IMR-90 (cell line): ENCODE data around the gene SFR1. TPM values are rescaled to one million over a fixed set of nuclear protein-coding genes. Genes with fewer than 3 reads are reported as not detected.

Source experiments
- ATAC-seq: fragments of 200-7000 bp; cut with Tn5 transposase; 2 replicates; pipeline ENCODE4 v1.9.1; 2020; ENCODE audit warnings: low read depth, mild to moderate bottlenecking, moderate library complexity
- BruUV-seq: library from RNA; stranded (reverse); fragments of 400-500 nt; replicated peaks from 2 replicates; lab custom pipeline; 2021; lab: Mats Ljungman, UMichigan
- CTCF ChIA-PET: fragments of 300-600 bp; formaldehyde crosslinking; extraction: SDS; loops from one replicate; lab custom pipeline; 2021; ENCODE audit warnings: antibody characterized with exemption; lab: Yijun Ruan, JAX
- POLR2A ChIA-PET: fragments of 300-600 bp; sonication (Branson Sonifier 250); formaldehyde crosslinking; loops from one replicate; lab custom pipeline; 2022; ENCODE audit warnings: antibody characterized with exemption; ENCODE audit not compliant: unreplicated experiment; lab: Charles Lee
- DNase-seq: peaks from one replicate; pipeline ENCODE4 v3.0.0; 2013
- H2AFZ ChIP-seq: replicated peaks from 2 replicates; pipeline ENCODE3; 2013; ENCODE audit warnings: low read length, mild to moderate bottlenecking; ENCODE audit not compliant: poor library complexity
- H2AK5ac ChIP-seq: 2 replicates; pipeline ENCODE4 v1.6.1; 2013; ENCODE audit warnings: low read depth, low read length, inconsistent platforms
- H2AK9ac ChIP-seq: replicated peaks from 2 replicates; pipeline ENCODE3; 2013; ENCODE audit warnings: mild to moderate bottlenecking, low read depth, low read length, moderate library complexity; ENCODE audit not compliant: poor library complexity
- H2BK120ac ChIP-seq: 2 replicates; pipeline ENCODE4 v1.6.1; 2013; ENCODE audit warnings: low read depth, low read length, inconsistent platforms
- H2BK15ac ChIP-seq: 3 replicates; pipeline ENCODE4 v1.6.1; 2013; ENCODE audit warnings: low read depth, low read length, inconsistent platforms
- H2BK20ac ChIP-seq: 2 replicates; pipeline ENCODE4 v1.6.1; 2013; ENCODE audit warnings: low read depth, mild to moderate bottlenecking, inconsistent platforms, low read length, moderate library complexity
- H2BK5ac ChIP-seq: 2 replicates; pipeline ENCODE4 v1.6.1; 2013; ENCODE audit warnings: mild to moderate bottlenecking, low read depth, low read length, inconsistent platforms; ENCODE audit not compliant: poor library complexity, severe bottlenecking
- H3K14ac ChIP-seq: replicated peaks from 2 replicates; pipeline ENCODE4 v1.6.1; 2013; ENCODE audit warnings: low read depth, low read length, inconsistent platforms
- H3K18ac ChIP-seq: 2 replicates; pipeline ENCODE4 v1.6.1; 2013; ENCODE audit warnings: low read depth, low read length, control low read depth
- H3K23ac ChIP-seq: 2 replicates; pipeline ENCODE4 v1.6.1; 2013; ENCODE audit warnings: low read depth, low read length, inconsistent platforms
- H3K27ac ChIP-seq: 2 replicates; pipeline ENCODE4 v1.5.1; 2013; ENCODE audit warnings: mild to moderate bottlenecking, control low read depth, low read length; ENCODE audit not compliant: insufficient read depth
- H3K27me3 ChIP-seq: 2 replicates; pipeline ENCODE4 v1.6.1; 2013; ENCODE audit warnings: low read length; ENCODE audit not compliant: control insufficient read depth, insufficient read depth
- H3K36me3 ChIP-seq: 2 replicates; pipeline ENCODE4 v1.6.1; 2013; ENCODE audit warnings: low read length, mixed read lengths; ENCODE audit not compliant: control insufficient read depth, insufficient read depth
- H3K4ac ChIP-seq: 2 replicates; pipeline ENCODE4 v1.6.1; 2013; ENCODE audit warnings: low read depth, low read length, inconsistent platforms
- H3K4me1 ChIP-seq: 2 replicates; pipeline ENCODE4 v1.6.1; 2013; ENCODE audit warnings: low read length, mixed read lengths; ENCODE audit not compliant: control insufficient read depth, insufficient read depth
- H3K4me2 ChIP-seq: 2 replicates; pipeline ENCODE4 v1.6.1; 2013; ENCODE audit warnings: low read depth, mild to moderate bottlenecking, control low read depth, low read length, moderate library complexity
- H3K4me3 ChIP-seq: 2 replicates; pipeline ENCODE4 v1.5.1; 2013; ENCODE audit warnings: low read depth, mild to moderate bottlenecking, control low read depth, low read length, moderate library complexity; ENCODE audit not compliant: insufficient read depth
- H3K56ac ChIP-seq: 2 replicates; pipeline ENCODE4 v1.6.1; 2013; ENCODE audit warnings: low read length, inconsistent platforms; ENCODE audit not compliant: insufficient read depth; ENCODE audit errors: extremely low read depth
- H3K79me1 ChIP-seq, 2 experiments: 2 replicates each; pipeline ENCODE4 v1.6.1; 2013; ENCODE audit warnings: low read length in 2 of 2, inconsistent platforms in 1 of 2, low read depth in 1 of 2
- H3K9ac ChIP-seq: 2 replicates; pipeline ENCODE4 v1.6.1; 2013; ENCODE audit warnings: low read depth, low read length, control low read depth
- H3K9me1 ChIP-seq: 2 replicates; pipeline ENCODE4 v1.6.1; 2013; ENCODE audit warnings: low read length, inconsistent platforms; ENCODE audit not compliant: insufficient read depth
- H3K9me3 ChIP-seq: 2 replicates; pipeline ENCODE4 v1.6.1; 2013; ENCODE audit warnings: low read length; ENCODE audit not compliant: control insufficient read depth, insufficient read depth
- H4K20me1 ChIP-seq: 2 replicates; pipeline ENCODE4 v1.6.1; 2013; ENCODE audit warnings: low read length, inconsistent platforms; ENCODE audit not compliant: insufficient read depth
- H4K5ac ChIP-seq: 2 replicates; pipeline ENCODE4 v1.6.1; 2013; ENCODE audit warnings: mild to moderate bottlenecking, low read depth, low read length, control low read depth
- H4K8ac ChIP-seq, 2 experiments: 2 replicates each; pipeline ENCODE4 v1.6.1; 2013; ENCODE audit warnings: low read depth in 2 of 2, low read length in 2 of 2, control low read depth in 1 of 2, inconsistent platforms in 1 of 2
- H4K91ac ChIP-seq: 2 replicates; pipeline ENCODE4 v1.6.1; 2013; ENCODE audit warnings: low read depth, low read length, inconsistent platforms; ENCODE audit not compliant: insufficient read depth
- BHLHE40 ChIP-seq: fragments of 150-350 bp; IDR thresholded peaks from 2 replicates; pipeline ENCODE4 v1.6.1; 2016; ENCODE audit warnings: mild to moderate bottlenecking, low read depth, low read length
- CHD1 ChIP-seq: IDR thresholded peaks from 2 replicates; pipeline ENCODE4 v1.6.1; 2012; ENCODE audit warnings: low read depth, low read length, improper control_type of control experiment
- FOS ChIP-seq: fragments of 150-350 bp; IDR thresholded peaks from 2 replicates; pipeline ENCODE4 v1.6.1; 2016; ENCODE audit warnings: low read depth, low read length
- MAZ ChIP-seq: IDR thresholded peaks from 2 replicates; pipeline ENCODE4 v1.6.1; 2012; ENCODE audit warnings: low read depth, mild to moderate bottlenecking, low read length, improper control_type of control experiment, moderate library complexity, borderline replicate concordance
- RFX5 ChIP-seq: IDR thresholded peaks from 2 replicates; pipeline ENCODE4 v1.8.0; 2012; ENCODE audit warnings: low read depth, mild to moderate bottlenecking, low read length, moderate library complexity
- WGBS, 2 experiments: methylation state at CpG; one replicate each; pipeline versions ENCODE4 v1.1.5 to v1.1.7; 2013; ENCODE audit warnings: missing lambda C conversion rate in 2 of 2; ENCODE audit not compliant: insufficient read length in 1 of 2; ENCODE audit errors: extremely low coverage in 2 of 2; 5-methylcytosine and 5-hydroxymethylcytosine counted together
- dilution Hi-C: fragments of 300-500 bp; cut with HindIII; formaldehyde crosslinking; loops from one replicate; pipeline ENCODE4 v1.14.3; 2018; ENCODE audit warnings: low sequenced_read_pairs; ENCODE audit not compliant: unreplicated experiment
- in situ Hi-C: fragments of 300-500 bp; cut with MboI; formaldehyde crosslinking; loops from 3 replicates; pipeline ENCODE4 v1.14.3; 2019; ENCODE audit warnings: low sequenced_read_pairs, inconsistent platforms, mixed read lengths
- intact Hi-C: fragments of 100-400 bp; cut with micrococcal nuclease; formaldehyde crosslinking; loops from 2 replicates; pipeline ENCODE4 v1.10.0; 2022
- polyA plus RNA-seq, 3 experiments: library from polyadenylated mRNA; depleted of rRNA; stranded (reverse); fragments of >200 nt; gene quantifications; 2 replicates each; pipeline ENCODE4 v1.2.3, GENCODE V29; 2012; ENCODE audit warnings: low replicate concordance in 1 of 3
- total RNA-seq: library from RNA; depleted of rRNA; stranded (reverse); fragments of >200 nt; gene quantifications from 2 replicates; pipeline ENCODE4 v1.2.3, GENCODE V29; 2012

Gene SFR1
- total and polyA plus RNA-seq, 2 of the 4 experiments (the other 2 are of a cell fraction) = 1.6 to 2.3 TPM

GRCh38 chr10:104113376-104113956 is 8.5 kb upstream of the SFR1 start:
- Histone ChIP-seq H4K91ac (no peak overlapping the region), H2BK15ac (no peak overlapping the region), H2AK5ac (no peak overlapping the region), H3K56ac (no peak overlapping the region), H2AFZ (no peak overlapping the region), H2BK120ac (no peak overlapping the region), H3K27me3 (no peaks in the 10 kb centered on the region), H3K23ac (no peak overlapping the region), H4K5ac (no peak overlapping the region), H3K4ac (no peak overlapping the region), H3K18ac (no peak overlapping the region), H3K79me1 (no peaks in the 10 kb centered on the region), H3K4me1 (peaks cover 2% of the 10 kb centered on the region; the same call in 1 of the 2 replicates), H3K9me3 (no peaks in the 10 kb centered on the region), H2BK5ac (no peak overlapping the region), H3K36me3 (no peaks in the 10 kb centered on the region), H3K27ac (no peak overlapping the region), H4K8ac (no peak overlapping the region), H4K20me1 (no peaks in the 10 kb centered on the region), H3K9me1 (no peaks in the 10 kb centered on the region), H3K9ac (no peak overlapping the region), H2AK9ac (no peak overlapping the region), H2BK20ac (no peak overlapping the region), H3K4me3 (no peak overlapping the region), H3K14ac (no peak overlapping the region), H3K4me2 (no peak overlapping the region)
- no TSS peak for BruUV-seq
- no peak for DNase-seq
- no peak for TF ChIP-seq FOS
- no peak for TF ChIP-seq MAZ
- TF ChIP-seq BHLHE40 = no peak
- TF ChIP-seq CHD1 = no peak
- TF ChIP-seq RFX5 = no peak
- ChIA-PET POLR2A (no interaction called here), CTCF (interaction anchor here (0.5 kb wide), 1 partner anchor 44 kb away, joined by 3 read pairs; no protein-coding TSS in a partner anchor)
- no peak for ATAC-seq
- in situ Hi-C loops (no loop called here), intact Hi-C loops (no loop called here), dilution Hi-C loops (no loop called here)
- WGBS, 2 experiments = no CpG with 5 or more reads among the region's 1 CpG
